ENCODE data around the gene SLC38A8.

SLC38A8 gene

DNA sequence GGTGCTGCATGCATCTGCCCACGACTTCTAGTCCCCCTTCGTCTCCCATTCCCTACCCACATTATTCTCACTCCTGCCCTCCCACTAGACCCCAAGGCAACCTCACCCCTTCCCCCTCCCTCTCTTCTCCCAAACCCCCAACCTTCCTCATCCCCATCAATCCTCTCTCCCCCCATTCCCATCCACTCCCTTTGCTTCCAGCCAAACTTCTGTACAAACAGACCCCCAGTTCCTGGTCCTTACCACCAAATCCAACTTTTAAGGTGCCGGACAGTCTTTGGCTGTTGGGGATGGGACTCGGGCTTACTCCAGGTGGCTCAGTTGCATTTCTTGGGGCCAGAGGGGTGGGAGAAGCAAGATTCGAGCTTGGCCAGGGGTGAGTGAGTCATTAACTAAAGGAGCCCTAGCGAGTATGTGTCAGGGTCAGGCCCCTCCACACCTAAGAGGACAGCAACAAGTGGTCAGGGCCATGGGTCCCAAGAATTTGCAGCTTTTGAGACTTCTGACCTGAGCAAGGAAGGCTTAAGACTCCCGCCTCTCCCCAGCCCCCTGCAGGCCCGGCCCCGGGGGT is at the start of gene SLC38A8:
TSS of gene SLC38A8 (minus strand) at position 488 of the 571 bp plus-strand sequence. CDS start 638 bp downstream, outside the sequence.
- DNase-seq = no peak

DNA sequence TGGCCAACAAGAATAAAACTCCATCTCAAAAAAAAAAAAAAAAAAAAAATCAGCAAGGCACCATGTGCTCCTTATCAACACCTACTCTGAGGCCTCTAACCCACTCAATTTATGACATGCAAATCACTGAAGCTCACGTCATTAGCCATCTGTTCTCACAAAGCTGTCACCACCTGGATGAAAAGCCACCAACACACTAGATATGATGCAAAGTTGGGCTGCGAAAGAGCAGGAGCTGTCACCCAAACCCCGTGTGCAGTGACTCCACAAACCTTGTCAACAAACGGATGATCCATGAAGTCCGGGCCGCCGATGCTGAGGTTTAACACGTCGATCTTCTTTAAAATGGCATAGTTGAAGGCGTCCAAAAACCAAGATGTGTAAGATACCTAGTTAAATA is 48.9 kb upstream of the SLC38A8 start:
- no peak for DNase-seq

DNA sequence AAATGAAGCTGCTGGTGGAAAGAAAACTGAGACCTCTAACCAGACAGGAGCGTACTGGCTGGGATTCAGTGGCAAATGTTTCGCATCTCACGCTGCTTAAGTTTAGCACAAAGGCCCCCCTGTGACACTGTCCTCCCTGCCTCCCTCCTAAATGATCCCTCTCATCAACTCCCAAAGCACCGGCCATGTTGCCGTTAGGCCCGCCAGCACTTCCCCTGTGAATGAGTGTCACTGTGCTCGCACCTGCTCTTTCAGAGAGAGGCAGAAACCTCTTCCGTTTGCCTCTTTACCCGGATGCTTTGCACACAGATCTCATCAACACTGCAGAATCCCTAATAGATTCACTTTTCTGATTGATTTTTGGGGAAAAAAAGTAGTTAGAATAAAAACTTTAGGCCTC is 47.6 kb upstream of the SLC38A8 start:
- DNase-seq = no peak

DNA sequence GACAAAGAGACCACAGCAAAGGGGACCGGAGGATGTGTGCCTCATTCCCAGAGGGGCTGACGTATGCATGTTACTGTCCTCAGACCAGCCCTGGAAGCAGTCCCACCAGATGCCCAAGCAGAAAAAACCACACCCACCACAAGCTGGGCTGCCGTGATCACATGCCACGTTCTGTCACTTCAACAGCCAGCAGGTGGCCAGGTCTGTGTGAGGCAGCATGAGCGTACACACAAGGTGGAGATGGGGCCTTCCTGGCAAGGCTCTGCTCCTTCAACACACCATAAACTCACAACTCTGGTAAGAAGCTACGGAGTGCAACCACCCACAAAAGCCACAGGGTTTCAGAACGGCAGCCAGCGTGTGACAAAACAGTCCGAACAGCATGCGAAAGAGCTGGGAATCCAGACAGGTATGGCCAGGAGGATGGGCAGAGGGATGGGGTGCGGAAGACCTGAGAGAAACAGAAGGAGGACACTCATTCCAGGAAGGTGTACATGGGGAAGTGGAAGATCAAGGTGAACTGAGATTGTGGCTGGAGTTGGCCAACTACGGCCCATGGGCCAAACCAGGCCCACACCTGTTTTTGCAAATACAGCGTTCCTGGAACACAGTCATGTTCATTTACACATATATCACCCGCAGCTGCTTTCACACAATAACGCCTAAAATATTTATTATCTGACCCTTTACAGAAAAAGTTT is 46.2 kb upstream of the SLC38A8 start:
- DNase-seq = no peak

DNA sequence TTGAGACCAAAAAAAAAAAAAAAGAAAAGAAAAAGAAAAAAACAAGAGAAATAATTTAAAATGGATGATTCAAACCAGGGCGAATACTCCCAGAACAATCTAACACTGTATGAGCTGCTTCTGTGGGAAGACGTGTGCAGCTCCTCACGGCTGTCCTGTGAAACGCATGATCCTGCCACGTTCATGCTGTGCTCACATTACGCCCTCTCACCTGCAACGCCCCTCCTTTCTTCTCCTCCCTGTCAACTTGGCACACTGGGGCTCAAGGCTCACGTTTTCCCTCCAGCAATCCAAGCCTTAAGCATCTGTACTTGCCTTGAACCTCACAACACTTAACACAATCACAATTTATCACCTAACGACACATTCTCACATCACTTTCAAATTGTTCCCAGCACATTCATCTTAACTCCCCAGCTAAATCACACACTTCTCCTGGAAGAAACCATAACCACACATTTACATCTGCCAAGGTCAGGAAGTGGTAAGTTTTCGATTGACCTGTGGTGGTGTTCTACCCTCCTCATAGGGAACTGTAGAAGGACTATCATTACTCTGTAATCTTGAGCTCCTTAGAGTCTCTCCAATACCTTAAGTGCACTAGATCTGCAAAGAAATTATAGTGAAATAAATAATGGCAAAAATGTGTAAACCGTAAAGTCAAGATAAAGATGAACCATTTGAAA is 45.0 kb upstream of the SLC38A8 start:
- no peak for DNase-seq

DNA sequence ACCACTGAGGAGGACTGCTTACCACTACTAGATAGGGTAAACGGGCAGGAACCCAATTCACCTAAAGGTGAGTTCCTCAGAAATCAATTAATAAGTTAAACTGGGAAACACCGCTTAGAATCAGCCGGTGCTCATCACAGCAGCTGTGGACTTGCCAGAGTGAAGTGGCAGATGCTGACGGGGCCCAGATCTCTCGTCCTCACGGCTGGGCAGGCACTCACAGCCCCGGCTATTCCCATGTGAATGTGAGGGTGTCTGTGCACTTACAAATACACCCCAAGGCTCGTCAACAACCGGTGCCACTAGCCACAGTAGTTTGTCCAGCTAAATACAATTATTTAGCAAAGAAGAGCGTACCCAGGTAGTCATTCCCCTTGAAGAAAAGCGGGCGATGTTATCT is 44.4 kb upstream of the SLC38A8 start:
- DNase-seq = no peak

DNA sequence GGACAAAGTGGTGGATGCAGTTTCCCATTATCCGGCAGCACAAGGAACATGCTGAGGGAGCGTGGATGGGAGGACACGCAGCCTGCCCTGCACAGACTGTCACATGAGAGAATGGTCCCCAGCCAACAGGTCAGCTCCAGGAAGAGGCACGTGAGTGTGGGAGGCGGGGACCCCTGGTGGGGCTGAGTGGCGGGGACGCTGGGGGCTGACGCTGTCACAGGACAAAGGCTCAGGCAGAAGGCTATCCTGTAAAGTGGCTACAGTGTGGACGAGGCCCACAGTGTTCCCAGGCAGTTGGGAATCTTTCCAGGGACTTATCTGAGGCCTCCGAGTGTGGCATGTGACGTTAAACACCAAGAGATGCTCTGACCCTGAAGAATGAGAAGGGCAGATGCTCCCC is 43.7 kb upstream of the SLC38A8 start:
- DNase-seq = no peak

DNA sequence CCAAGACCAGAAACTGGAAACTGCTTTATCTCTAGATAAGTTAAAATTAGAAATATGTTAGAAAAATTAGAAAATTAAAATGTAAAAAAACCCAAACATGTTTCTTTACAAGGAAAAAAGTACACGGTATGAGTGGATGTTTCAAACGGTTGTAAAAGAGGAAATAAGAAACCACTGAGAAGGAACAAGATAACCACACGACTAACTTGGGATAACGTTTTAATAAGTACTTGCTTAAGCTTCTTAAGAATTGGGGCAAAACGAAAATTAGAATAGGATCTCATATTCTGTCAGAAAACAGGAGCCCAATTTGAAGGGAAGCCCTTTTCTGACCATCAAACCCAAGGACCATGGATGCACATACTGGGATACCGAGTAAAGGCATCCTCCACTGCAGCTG is 43.2 kb upstream of the SLC38A8 start:
- DNase-seq = no peak

DNA sequence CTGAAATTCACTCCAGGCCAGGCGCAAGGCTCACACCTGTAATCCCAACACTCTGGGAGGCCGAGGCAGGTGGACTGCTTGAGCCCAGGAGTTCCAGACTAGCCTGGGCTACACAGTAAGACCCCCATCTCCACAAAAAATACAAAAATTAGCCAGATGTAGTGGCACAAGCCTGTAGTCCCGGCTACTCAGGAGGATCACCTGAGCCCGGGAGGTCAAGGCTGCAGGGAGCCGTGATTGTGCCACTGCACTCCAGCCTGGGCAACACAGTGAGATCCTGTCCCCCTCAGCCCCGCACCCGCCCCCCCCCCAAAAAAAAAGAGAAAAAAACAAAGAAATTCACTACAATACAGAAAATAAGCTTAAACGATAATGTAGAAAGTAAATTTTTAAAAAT is 42.7 kb upstream of the SLC38A8 start:
- DNase-seq = no peak

DNA sequence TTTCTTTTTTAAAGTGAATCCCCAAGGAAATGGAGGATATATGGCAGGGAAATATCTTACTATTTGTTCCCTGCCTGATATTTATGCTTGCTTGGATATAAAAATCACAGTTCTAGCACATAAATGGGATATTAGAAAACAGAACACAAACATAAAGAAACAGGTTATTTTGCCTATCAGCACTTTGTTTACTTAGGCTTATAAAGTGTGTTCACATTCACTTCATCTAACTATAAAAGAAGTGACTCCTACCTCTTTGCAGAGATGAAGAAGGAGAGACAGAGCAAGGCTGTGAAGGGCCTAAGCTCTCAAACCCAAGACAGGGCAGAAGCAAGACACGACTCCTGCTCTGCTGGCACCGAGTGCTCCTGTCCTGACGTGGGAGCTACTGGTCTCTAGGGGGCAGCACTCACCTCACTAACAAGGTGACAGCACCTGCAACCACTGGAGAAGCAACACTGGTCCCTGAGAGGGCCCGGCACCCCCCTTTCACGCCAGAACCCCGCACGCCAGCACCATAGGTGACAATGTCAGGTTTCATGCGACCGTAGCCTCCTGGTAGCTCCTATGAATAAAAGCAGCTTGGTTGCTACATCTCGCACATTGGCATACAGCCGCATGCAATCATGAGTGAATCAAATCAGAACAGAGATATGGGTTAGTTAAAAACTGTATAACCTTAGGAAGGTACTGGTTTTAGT is 42.1 kb upstream of the SLC38A8 start:
- peak; percentile 31 to 56 for DNase-seq

DNA sequence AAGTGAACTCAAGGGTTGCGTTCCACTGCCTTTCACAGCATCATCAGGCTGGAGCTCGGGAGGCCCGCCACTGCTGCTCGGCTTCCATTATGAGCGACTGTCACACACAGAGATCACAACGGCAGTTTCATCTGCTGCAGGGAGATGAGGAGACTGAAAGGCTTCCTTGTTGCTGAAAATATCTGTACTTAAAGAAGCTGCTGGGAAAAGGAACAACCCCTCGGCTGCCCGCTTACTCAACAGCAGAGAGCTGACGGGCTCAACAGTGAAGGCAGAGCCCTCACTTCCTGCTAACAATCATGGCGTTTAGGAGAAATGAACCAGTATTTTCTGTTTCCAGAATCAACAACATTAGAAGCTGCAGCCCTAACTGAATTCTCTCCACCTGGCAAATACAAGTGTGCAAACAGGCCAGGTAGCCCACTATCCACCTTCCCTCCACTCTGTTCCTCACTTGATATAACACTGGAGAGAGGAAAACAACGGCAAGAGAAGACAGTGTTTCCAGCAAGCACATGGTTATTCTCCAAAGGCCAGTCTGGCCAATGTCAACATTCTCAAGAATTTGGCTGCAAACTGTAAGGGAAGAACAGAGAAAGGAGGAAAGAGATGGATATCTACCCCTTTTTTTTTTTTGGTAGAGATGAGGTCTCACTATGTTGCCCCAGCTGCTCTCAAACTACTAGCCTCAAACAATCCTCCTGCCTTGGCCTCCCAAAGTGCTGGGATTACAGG is 40.4 kb upstream of the SLC38A8 start:
- DNase-seq = no peak

DNA sequence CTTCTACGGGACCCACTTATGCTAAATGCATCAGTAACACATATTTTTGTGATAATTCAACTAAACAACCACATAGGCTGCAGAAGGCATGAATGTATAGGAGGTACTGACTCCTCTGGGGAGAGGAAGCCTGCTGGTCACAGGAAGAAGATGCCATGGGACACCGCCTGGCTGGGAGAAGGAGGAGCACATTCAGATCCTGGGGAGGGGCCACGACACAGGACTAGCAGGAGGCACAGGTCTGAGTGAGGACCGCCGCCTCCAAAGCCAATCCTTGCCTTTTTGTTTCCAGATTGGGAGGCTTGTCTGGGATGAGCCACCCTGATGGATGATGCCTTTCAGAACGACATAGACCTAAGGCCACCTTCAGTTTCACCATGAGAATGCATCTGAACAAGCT is 39.5 kb upstream of the SLC38A8 start:
- DNase-seq = no peak

DNA sequence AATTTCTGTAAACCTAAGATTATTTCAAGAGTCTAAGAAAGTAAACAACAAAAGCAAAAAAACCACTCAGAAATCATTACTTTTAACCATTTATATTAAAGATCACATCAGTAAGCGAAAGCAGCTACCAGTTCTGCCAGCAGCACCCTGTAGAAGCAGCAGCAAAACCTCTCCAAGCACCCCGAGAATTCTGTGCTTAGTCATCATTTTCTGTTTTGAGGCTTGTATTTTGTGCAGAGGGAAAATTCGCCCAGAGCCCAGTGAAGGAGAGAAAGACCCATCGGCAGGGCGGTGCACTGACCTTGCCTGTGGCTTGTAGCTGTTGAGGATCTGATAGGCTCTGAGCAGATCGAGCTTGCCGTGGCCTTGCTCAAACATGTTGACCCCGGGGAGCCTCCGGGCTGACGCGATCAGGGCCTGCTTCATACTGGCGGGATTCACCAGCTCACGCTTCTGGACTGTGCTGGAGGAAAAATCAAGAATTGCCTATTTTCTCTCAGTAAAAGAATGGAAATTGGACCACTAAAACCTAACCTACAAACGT is 38.9 kb upstream of the SLC38A8 start:
- no peak for DNase-seq

DNA sequence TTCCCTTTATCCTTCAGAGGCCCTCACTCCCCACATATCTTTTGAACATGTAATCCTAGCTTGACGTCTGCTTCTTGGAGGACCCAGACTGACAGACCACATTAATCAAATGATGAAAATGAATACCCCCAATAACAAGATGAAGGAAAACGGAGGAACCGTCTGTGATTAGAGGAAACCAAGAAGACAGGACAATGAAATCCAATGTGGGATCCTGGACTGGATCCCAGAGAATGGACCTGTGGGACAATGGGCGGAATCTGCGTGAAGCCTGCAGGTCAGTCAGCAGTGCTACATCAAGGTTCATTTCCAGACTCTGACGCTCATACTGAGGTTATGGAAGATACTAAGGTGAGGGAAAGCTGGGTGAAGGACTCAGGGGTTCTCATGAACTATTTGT is 38.2 kb upstream of the SLC38A8 start:
- DNase-seq = no peak

DNA sequence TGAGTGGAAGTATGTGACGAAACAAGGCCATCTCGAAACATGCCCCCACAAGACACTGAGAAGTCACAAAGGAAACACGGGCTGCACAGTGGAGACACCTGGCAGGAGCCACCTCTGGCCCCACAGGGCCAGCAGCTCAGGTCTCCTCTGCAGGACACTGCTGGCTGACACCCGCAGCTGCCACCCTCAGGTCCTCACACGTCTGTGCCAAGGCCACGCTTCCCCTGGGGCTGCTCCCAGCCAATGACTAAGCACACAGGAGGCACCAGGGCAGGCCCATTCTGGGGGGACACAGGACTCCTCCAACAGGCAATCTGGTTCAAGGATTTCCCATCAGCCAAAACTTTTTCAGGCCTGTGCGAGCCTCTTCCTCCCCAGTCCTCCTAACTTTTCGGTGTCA is 37.8 kb upstream of the SLC38A8 start:
- no peak for DNase-seq

DNA sequence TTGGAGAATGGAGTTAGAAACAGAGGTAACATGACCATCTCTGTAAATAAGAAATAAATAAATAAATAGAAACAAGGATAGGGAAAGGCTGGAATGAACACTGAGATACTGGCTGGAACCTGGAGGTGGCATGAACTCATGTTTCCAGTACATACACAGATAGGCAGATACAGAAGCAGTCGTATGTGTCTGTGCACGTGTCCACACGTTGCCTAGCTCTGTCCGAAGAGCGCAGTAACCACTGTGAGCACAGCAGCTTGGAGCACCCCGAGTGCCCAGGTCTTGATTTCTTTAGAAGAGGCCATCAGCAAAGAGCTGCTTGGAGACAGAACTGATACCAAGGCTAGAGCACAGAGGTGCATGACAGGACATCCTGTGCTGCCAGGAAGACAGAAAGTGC is 37.1 kb upstream of the SLC38A8 start:
- no peak for DNase-seq

DNA sequence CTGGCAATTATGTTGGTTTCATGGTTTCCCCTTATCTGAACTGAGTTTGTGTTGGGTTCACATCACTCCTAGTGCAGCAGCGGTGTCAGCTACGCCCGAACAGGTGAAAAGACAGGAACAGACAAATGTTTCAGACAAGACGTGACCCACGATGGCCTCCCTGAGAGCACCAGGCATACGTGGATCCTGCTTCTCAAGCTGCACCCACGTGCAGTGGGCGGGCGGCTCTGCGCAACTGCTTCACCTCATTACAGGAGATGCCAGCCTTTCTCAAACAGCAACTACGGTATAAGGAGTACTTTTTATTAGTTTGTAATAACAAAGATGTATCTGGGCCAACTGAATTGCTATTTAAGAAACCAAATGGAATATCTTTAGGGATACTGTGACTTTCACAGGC is 32.8 kb upstream of the SLC38A8 start:
- no peak for DNase-seq

DNA sequence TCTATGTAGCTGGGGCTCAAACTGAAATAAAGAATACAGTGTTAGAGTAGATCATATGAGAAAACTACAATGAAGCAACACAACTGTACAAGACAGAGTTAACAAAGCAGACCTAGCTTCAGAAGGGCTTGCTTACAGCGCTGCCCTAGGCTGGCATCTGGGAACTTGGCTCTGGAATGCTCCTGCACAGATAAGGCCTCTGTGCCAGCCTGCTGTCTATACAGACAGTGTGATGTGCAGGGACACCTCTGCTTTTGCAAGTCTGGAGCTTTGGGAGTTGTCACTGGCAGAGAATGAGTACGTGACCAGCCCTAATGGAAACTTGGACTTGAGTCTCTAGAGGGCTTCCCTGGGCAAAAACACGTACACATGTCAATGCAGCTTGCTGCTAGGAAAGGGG is 32.1 kb upstream of the SLC38A8 start:
- no peak for DNase-seq

DNA sequence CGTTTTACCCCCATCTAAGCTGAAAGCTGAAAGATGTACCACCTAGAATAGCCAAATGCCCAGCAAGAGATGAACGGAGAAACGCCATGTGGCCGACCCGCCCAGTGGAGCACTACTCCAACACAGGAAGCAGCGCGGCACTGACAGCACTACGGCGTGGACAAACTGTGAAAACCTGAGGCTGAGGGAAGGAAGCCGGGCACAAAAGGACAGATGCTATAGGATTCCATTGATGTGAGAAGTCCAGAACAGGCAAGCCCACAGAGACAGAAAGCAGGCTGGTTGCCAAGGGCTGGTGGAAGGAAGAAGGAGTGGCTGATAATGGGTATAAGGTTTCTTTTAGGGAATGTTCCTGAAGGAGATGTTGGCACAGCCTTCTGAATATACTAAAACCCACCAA is 29.4 kb upstream of the SLC38A8 start:
- DNase-seq = no peak

DNA sequence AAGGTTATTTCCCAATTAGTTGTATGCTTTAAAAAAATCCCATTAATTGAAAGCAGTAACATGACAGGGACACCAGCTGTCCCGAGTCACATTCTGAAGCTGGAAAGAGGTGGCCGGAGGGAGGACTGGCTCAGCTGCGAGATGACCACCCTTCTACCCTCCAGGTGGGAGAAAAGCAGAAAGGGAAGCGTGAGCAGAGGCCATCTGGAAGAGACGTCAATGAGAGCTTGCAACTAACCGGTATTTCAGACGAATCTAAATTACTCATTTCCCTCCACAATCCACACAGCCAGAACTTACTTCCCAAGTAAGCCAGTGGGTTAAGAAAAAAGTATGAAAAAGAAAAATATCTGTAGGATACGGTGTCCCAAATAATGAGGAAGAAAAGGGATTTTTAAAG is 28.5 kb upstream of the SLC38A8 start:
- no peak for DNase-seq

DNA sequence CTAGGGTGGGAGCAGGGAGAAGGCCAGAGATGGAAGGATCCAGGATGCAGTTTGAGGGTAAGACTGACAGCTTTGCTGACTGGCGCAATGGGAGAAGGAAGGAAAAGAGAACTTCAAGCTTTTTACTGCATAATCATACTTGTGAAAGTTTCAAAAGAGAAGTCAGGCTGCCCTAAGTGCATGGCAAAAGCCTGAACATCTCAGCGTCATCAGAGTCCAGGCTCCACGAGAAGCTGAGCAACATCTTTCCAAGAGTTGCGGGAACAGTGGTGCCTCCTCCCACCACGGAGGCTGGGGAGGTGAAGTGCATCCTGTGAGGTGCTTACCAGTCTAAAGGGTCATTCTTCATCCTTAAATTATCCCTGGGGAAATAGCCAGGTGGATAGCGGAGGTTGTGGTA is 26.9 kb upstream of the SLC38A8 start:
- no peak for DNase-seq

DNA sequence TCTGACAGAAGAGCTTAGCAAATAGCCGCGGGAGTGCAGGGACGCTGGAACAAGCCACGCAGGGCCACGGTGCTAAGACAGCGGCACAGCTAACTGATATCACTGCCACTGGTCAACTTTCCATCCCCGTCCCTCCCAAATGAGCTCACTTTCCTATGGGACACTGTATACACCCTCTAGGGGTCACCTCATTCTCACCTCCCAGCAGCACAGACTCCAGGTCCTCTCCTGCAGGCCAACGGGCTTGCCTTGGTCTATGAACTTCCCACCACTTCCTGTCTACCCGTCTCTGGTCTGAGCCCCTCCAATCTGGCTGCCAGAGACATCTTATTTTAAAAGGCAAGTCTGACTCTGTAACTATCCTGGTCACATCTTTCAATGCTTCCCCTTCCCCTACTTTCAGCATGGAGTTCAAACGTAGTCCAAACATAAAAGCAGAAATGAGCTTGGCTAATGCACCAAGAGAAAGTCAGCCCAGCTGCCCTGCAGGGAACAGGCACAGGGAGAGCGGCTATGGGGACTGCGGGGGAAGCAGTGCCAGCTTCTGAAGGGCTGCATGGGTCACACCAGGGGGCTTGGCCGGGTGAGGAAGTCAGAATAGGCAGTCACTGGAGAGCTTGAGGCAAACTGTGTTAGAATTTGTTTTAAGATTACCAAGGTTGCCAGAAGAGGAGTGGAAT is 26.3 kb upstream of the SLC38A8 start:
- DNase-seq = no peak
